ENCODE results near the gene E2F4. TPM values are rescaled to one million over a fixed set of nuclear protein-coding genes. Genes with fewer than 3 reads are reported as not detected.

The E2F4 gene
- total and polyA plus RNA-seq, 2 of the 13 experiments (the other 11 are each of a cell fraction or from before 2014, with no cell fraction given), result 84.8 to 91.2 TPM

DNA sequence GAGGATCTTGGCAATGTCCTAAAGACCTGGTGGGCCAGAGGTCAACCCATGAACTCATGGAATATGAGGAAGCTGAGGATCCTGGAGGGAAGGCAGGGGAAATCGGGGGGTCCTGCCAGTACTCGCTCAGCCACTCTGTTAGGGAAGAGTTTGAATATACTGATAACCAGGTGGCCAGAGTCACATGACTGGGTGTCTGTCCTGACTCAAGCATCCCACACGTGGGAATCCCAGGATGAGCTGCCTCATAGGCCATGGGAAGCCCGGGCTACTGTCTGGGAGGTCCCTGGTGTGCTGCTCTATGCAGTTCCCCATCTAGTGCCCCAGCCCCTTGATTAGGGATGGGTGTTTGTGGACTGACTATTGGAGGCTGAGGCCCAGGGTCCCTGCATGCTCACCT lies 3.6 kb upstream of the E2F4 start:
- peaks cover 7 to 16% of the 10 kb centered on the region in 2 experiments; a peak in 2 of 5 replicates for H3K27me3 ChIP-seq (ENCODE audit: control insufficient read depth in 1 of 2, insufficient read depth in 2 of 2, low read length in 2 of 2)
- H3K36me3 ChIP-seq (replicated peaks in 1 of 2; ENCODE audit: control insufficient read depth in 1 of 2, insufficient read depth in 2 of 2, low read length in 2 of 2), result no peaks in the 10 kb centered on the region
- ChIA-PET POLR2A (no interaction called here), CTCF (ENCODE audit: low intra/inter-chr PET ratio, low total read pairs) (no interaction called here)
- no peak for FAIRE-seq
- H3K4me2 ChIP-seq (ENCODE audit: low read depth, low read length), result no peak overlapping the region
- H3K4me3 ChIP-seq (replicated peaks in 1 of 3; ENCODE audit: insufficient read depth in 1 of 3, low read depth in 2 of 3, low read length in 3 of 3), result no peak overlapping the region
- H3K4me1 ChIP-seq (ENCODE audit: insufficient read depth, low read length), result peaks cover 56% of the 10 kb centered on the region
- no peak for ATAC-seq
- H2AFZ ChIP-seq (ENCODE audit: low read length), result no peak overlapping the region
- in situ Hi-C loops (cut with HindIII; ENCODE audit: extremely low pct_ligation_motif_present, low pct_unique_long_range_greater_than_20kb), result loop anchor here (5.0 kb wide), 1 partner anchor 211 kb away; no protein-coding TSS in a partner anchor
- WGBS (ENCODE audit: low lambda C conversion rate), result 19% methylated on average over 3 of the region's 4 CpGs
- H3K9me3 ChIP-seq (ENCODE audit: low read length), result no peaks in the 10 kb centered on the region
- no peak overlapping the region for H3K9ac ChIP-seq (ENCODE audit: insufficient read depth, low read depth, low read length)
- H4K20me1 ChIP-seq (ENCODE audit: insufficient read depth, low read length), result no peaks in the 10 kb centered on the region; the same call in 1 of the 2 replicates
- intact Hi-C loops (cut with micrococcal nuclease; ENCODE audit: unreplicated experiment), result loop anchor here (5.0 kb wide), 1 partner anchor 39 kb away; the partner anchor contains the start of gene TMEM208
- BruUV-seq (replicated peaks), result no TSS peak
- H3K27ac ChIP-seq (ENCODE audit: extremely low read length, insufficient read depth, low read length), result no peak overlapping the region
- no peak for DNase-seq (ENCODE audit: low spot score)
- peaks cover 13% of the 10 kb centered on the region for H3K79me2 ChIP-seq (ENCODE audit: insufficient read depth, low read length)
- TF ChIP-seq, protein P1, sequence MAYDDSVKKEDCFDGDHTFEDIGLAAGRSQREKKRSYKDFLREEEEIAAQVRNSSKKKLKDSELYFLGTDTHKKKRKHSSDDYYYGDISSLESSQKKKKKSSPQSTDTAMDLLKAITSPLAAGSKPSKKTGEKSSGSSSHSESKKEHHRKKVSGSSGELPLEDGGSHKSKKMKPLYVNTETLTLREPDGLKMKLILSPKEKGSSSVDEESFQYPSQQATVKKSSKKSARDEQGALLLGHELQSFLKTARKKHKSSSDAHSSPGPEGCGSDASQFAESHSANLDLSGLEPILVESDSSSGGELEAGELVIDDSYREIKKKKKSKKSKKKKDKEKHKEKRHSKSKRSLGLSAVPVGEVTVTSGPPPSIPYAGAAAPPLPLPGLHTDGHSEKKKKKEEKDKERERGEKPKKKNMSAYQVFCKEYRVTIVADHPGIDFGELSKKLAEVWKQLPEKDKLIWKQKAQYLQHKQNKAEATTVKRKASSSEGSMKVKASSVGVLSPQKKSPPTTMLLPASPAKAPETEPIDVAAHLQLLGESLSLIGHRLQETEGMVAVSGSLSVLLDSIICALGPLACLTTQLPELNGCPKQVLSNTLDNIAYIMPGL (CRISPR knock-in tag; IDR thresholded peaks at IDR 0.05; ENCODE audit: borderline replicate concordance in 1 of 2, low read depth in 1 of 2), result no peak
- no peak for TF ChIP-seq SETDB1 (CRISPR knock-in tag; IDR thresholded peaks at IDR 0.05; ENCODE audit: borderline replicate concordance)
- TF ChIP-seq ZNF383 (CRISPR knock-in tag; IDR thresholded peaks at IDR 0.05; ENCODE audit: borderline replicate concordance), result no peak
- TF ChIP-seq, protein P2, sequence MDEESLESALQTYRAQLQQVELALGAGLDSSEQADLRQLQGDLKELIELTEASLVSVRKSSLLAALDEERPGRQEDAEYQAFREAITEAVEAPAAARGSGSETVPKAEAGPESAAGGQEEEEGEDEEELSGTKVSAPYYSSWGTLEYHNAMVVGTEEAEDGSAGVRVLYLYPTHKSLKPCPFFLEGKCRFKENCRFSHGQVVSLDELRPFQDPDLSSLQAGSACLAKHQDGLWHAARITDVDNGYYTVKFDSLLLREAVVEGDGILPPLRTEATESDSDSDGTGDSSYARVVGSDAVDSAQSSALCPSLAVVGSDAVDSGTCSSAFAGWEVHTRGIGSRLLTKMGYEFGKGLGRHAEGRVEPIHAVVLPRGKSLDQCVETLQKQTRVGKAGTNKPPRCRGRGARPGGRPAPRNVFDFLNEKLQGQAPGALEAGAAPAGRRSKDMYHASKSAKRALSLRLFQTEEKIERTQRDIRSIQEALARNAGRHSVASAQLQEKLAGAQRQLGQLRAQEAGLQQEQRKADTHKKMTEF (CRISPR knock-in tag; IDR thresholded peaks at IDR 0.05), result no peak
- TF ChIP-seq, protein P3, sequence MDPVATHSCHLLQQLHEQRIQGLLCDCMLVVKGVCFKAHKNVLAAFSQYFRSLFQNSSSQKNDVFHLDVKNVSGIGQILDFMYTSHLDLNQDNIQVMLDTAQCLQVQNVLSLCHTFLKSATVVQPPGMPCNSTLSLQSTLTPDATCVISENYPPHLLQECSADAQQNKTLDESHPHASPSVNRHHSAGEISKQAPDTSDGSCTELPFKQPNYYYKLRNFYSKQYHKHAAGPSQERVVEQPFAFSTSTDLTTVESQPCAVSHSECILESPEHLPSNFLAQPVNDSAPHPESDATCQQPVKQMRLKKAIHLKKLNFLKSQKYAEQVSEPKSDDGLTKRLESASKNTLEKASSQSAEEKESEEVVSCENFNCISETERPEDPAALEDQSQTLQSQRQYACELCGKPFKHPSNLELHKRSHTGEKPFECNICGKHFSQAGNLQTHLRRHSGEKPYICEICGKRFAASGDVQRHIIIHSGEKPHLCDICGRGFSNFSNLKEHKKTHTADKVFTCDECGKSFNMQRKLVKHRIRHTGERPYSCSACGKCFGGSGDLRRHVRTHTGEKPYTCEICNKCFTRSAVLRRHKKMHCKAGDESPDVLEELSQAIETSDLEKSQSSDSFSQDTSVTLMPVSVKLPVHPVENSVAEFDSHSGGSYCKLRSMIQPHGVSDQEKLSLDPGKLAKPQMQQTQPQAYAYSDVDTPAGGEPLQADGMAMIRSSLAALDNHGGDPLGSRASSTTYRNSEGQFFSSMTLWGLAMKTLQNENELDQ (CRISPR knock-in tag; IDR thresholded peaks at IDR 0.05; ENCODE audit: borderline replicate concordance), result no peak
- TF ChIP-seq, protein P4, sequence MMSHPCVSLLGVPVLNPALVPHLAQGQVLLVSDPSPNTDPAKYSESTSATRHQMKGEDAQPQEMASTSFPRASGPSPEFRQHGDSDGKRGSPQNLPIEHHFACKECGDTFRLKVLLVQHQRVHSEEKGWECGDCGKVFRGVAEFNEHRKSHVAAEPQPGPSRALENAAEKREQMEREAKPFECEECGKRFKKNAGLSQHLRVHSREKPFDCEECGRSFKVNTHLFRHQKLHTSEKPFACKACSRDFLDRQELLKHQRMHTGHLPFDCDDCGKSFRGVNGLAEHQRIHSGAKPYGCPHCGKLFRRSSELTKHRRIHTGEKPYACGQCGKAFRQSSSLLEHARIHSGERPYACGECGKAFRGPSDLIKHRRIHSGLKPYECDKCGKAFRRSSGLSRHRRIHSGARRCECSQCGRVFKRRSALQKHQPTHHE (CRISPR knock-in tag; IDR thresholded peaks at IDR 0.05; ENCODE audit: borderline replicate concordance), result no peak
- TF ChIP-seq, protein P5, sequence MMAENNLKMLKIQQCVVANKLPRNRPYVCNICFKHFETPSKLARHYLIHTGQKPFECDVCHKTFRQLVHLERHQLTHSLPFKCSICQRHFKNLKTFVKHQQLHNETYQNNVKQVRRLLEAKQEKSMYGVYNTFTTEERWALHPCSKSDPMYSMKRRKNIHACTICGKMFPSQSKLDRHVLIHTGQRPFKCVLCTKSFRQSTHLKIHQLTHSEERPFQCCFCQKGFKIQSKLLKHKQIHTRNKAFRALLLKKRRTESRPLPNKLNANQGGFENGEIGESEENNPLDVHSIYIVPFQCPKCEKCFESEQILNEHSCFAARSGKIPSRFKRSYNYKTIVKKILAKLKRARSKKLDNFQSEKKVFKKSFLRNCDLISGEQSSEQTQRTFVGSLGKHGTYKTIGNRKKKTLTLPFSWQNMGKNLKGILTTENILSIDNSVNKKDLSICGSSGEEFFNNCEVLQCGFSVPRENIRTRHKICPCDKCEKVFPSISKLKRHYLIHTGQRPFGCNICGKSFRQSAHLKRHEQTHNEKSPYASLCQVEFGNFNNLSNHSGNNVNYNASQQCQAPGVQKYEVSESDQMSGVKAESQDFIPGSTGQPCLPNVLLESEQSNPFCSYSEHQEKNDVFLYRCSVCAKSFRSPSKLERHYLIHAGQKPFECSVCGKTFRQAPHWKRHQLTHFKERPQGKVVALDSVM (CRISPR knock-in tag; IDR thresholded peaks at IDR 0.05), result no peak
- TF ChIP-seq MATR3 (CRISPR knock-in tag; IDR thresholded peaks at IDR 0.05), result no peak
